MCF 10A (cell line): Measurements from ENCODE around the gene FBXL19. TPM values are rescaled to one million over a fixed set of nuclear protein-coding genes. Genes with fewer than 3 reads are reported as not detected.
A peak's percentile ranks its signal among the peaks of the same experiment; 100 is the strongest.

Experiments
- BruUV-seq: library from RNA; stranded (reverse); fragments of 400-500 nt; replicated peaks from 2 replicates; lab custom pipeline; 2021; lab: Mats Ljungman, UMichigan
- CTCF ChIA-PET: fragments of 300-600 bp; sonication (Branson Sonifier 250); formaldehyde crosslinking; extraction: SDS; loops from one replicate; lab custom pipeline; 2021; ENCODE audit warnings: antibody characterized with exemption, inconsistent platforms; lab: Yijun Ruan, JAX
- POLR2A ChIA-PET: fragments of 300-600, 350-650 bp; sonication (Branson Sonifier 250); formaldehyde crosslinking; extraction: SDS; loops from one replicate; lab custom pipeline; 2020; ENCODE audit warnings: antibody characterized with exemption, inconsistent platforms; lab: Yijun Ruan, JAX
- DNase-seq: peaks from one replicate; pipeline ENCODE4 v3.0.0-alpha.2; 2018; ENCODE audit not compliant: unreplicated experiment
- H3K27ac Mint-ChIP-seq: one replicate; pipeline ENCODE4 v1.8.0; 2022; ENCODE audit warnings: mild to moderate bottlenecking, low read depth, mixed read lengths; ENCODE audit not compliant: unreplicated experiment
- H3K27me3 Mint-ChIP-seq: one replicate; pipeline ENCODE4 v1.8.0; 2022; ENCODE audit warnings: mixed read lengths; ENCODE audit not compliant: insufficient read depth, unreplicated experiment
- H3K36me3 Mint-ChIP-seq: one replicate; pipeline ENCODE4 v1.8.0; 2022; ENCODE audit warnings: mild to moderate bottlenecking, moderate library complexity, mixed read lengths; ENCODE audit not compliant: insufficient read depth, unreplicated experiment
- H3K4me1 Mint-ChIP-seq: one replicate; pipeline ENCODE4 v1.8.0; 2022; ENCODE audit warnings: mixed read lengths; ENCODE audit not compliant: insufficient read depth, unreplicated experiment
- H3K4me3 Mint-ChIP-seq: one replicate; pipeline ENCODE4 v1.8.0; 2022; ENCODE audit warnings: mild to moderate bottlenecking, moderate library complexity, mixed read lengths; ENCODE audit not compliant: unreplicated experiment
- H3K9me3 Mint-ChIP-seq: one replicate; pipeline ENCODE4 v1.8.0; 2022; ENCODE audit warnings: mixed read lengths; ENCODE audit not compliant: unreplicated experiment
- CTCF ChIP-seq: fragments of 200-600 bp; IDR thresholded peaks from one replicate; pipeline ENCODE4 v1.8.0; 2022; ENCODE audit warnings: antibody characterized with exemption, mild to moderate bottlenecking; ENCODE audit not compliant: unreplicated experiment
- intact Hi-C: fragments of 100-400 bp; cut with micrococcal nuclease; formaldehyde crosslinking; loops from 2 replicates; pipeline ENCODE4 v1.14.1; 2022
- total RNA-seq: library from RNA; stranded (reverse); gene quantifications from 2 replicates; pipeline ENCODE4 v1.2.3, GENCODE V29; 2022

The FBXL19 gene
- total RNA-seq, 1 experiment from 2014 or later = 18.0 TPM

GRCh38 chr16:30982548-30983288 is 59.3 kb downstream of the FBXL19 start:
- CTCF ChIA-PET = interaction anchor here (0.6 to 4.1 kb wide), 19 partner anchors 12 to 886 kb away, joined by 3 to 44 read pairs (median 4); partner anchors contain the start of genes VKORC1, ZNF646, ZNF668 and ZNF843
- intact Hi-C loops = no loop called here
- H3K9me3 Mint-ChIP-seq = no peaks in the 10 kb centered on the region
- peaks cover 49% of the 10 kb centered on the region for H3K36me3 Mint-ChIP-seq
- H3K27me3 Mint-ChIP-seq = no peaks in the 10 kb centered on the region
- TF ChIP-seq CTCF = no peak
- H3K27ac Mint-ChIP-seq = peak overlapping the region; percentile 35
- no peak for DNase-seq
- POLR2A ChIA-PET = interaction anchor here (0.6 to 2.7 kb wide), 3 partner anchors 33 to 891 kb away, joined by 3 to 9 read pairs (median 3); partner anchors contain the start of gene STX4
- BruUV-seq = no TSS peak
- H3K4me3 Mint-ChIP-seq = no peak overlapping the region
- H3K4me1 Mint-ChIP-seq = peaks cover 5% of the 10 kb centered on the region

- no peak for TF ChIP-seq CTCF
- Mint-ChIP-seq H3K27ac (peak overlapping the region; percentile 35), H3K9me3 (no peaks in the 10 kb centered on the region)
Observed at GRCh38 chr16:30983289-30983889, 60.0 kb downstream of the FBXL19 start.

GRCh38 chr16:30983898-30984610 is 60.7 kb downstream of the FBXL19 start:
- H3K27me3 Mint-ChIP-seq = no peaks in the 10 kb centered on the region
- TF ChIP-seq CTCF = no peak
- intact Hi-C loops = no loop called here
- no peak overlapping the region for H3K4me3 Mint-ChIP-seq
- peaks cover 41% of the 10 kb centered on the region for H3K36me3 Mint-ChIP-seq
- ChIA-PET POLR2A (interaction anchor here (0.7 to 3.4 kb wide), 5 partner anchors 50 to 535 kb away, joined by 3 to 30 read pairs (median 4); partner anchors contain the start of genes STX4, ZNF646 and ZNF668), CTCF (interaction anchor here (0.6 to 4.1 kb wide), 49 partner anchors 8 to 885 kb away, joined by 3 to 44 read pairs (median 5); partner anchors contain the start of genes PRSS36, VKORC1, ZNF646 and ZNF668)
- BruUV-seq = TSS peak; percentile 41
- peaks cover 5% of the 10 kb centered on the region for H3K4me1 Mint-ChIP-seq
- no peaks in the 10 kb centered on the region for H3K9me3 Mint-ChIP-seq
- DNase-seq = no peak
- H3K27ac Mint-ChIP-seq = no peak overlapping the region

More at GRCh38 chr16:30983289-30983889, 60.0 kb downstream of the FBXL19 start:
- no peak overlapping the region for H3K4me3 Mint-ChIP-seq
- H3K27me3 Mint-ChIP-seq = no peaks in the 10 kb centered on the region
- peaks cover 5% of the 10 kb centered on the region for H3K4me1 Mint-ChIP-seq
- ChIA-PET POLR2A (interaction anchor here (0.6 to 3.4 kb wide), 5 partner anchors 33 to 891 kb away, joined by 3 to 30 read pairs (median 3); partner anchors contain the start of genes STX4, ZNF646 and ZNF668), CTCF (interaction anchor here (0.6 to 4.1 kb wide), 29 partner anchors 8 to 886 kb away, joined by 3 to 44 read pairs (median 5); partner anchors contain the start of genes VKORC1, ZNF646, ZNF668 and ZNF843)
- peaks cover 47% of the 10 kb centered on the region for H3K36me3 Mint-ChIP-seq
- no TSS peak for BruUV-seq
- intact Hi-C loops = no loop called here
- no peak for DNase-seq
